ENCODE measurements around the gene ATXN7. TPM values are rescaled to one million over a fixed set of nuclear protein-coding genes. Genes with fewer than 3 reads are reported as not detected.

ATXN7 gene
- total RNA-seq, 1 donor from 2014 or later: 21.0 TPM

- no peak for DNase-seq (ENCODE audit: extremely low read depth, low read depth, low spot score)
These were observed 890 bp upstream of the ATXN7 start for GRCh38 chr3:63862804-63863149.

GRCh38 chr3:63864008-63864964 is 619 bp downstream of the ATXN7 start:
- DNase-seq (ENCODE audit: extremely low read depth, low read depth, low spot score): no peak

- DNase-seq (ENCODE audit: extremely low read depth, low read depth, low spot score): no peak
These were observed 1.3 kb downstream of the ATXN7 start for GRCh38 chr3:63864965-63865327.

GRCh38 chr3:63867225-63867624 is 3.6 kb downstream of the ATXN7 start:
- DNase-seq (ENCODE audit: extremely low read depth, low read depth, low spot score): no peak

- DNase-seq (ENCODE audit: extremely low read depth, low read depth, low spot score): no peak
These were observed 6.4 kb downstream of the ATXN7 start for GRCh38 chr3:63869940-63870614.

- DNase-seq (ENCODE audit: extremely low read depth, low read depth, low spot score): no peak
These were observed 6.9 kb downstream of the ATXN7 start for GRCh38 chr3:63870615-63871005.

GRCh38 chr3:63872135-63872924 is 8.7 kb downstream of the ATXN7 start:
- no peak for DNase-seq (ENCODE audit: extremely low read depth, low read depth, low spot score)

GRCh38 chr3:63874769-63875168 is 11.1 kb downstream of the ATXN7 start:
- DNase-seq (ENCODE audit: extremely low read depth, low read depth, low spot score): no peak

- no peak for DNase-seq (ENCODE audit: extremely low read depth, low read depth, low spot score)
These were observed 11.8 kb downstream of the ATXN7 start for GRCh38 chr3:63875510-63875909.

- no peak for DNase-seq (ENCODE audit: extremely low read depth, low read depth, low spot score)
These were observed 12.6 kb downstream of the ATXN7 start for GRCh38 chr3:63876260-63876659.

GRCh38 chr3:63877737-63878393 is 14.2 kb downstream of the ATXN7 start:
- DNase-seq (ENCODE audit: extremely low read depth, low read depth, low spot score): no peak

GRCh38 chr3:63878394-63879060 is 14.9 kb downstream of the ATXN7 start:
- DNase-seq (ENCODE audit: extremely low read depth, low read depth, low spot score): no peak

- DNase-seq (ENCODE audit: extremely low read depth, low read depth, low spot score): no peak
These were observed 17.0 kb downstream of the ATXN7 start for GRCh38 chr3:63880653-63881052.

- DNase-seq (ENCODE audit: extremely low read depth, low read depth, low spot score): no peak
These were observed 23.2 kb downstream of the ATXN7 start for GRCh38 chr3:63886858-63887257.

GRCh38 chr3:63891518-63891917 is 27.9 kb downstream of the ATXN7 start:
- no peak for DNase-seq (ENCODE audit: extremely low read depth, low read depth, low spot score)

GRCh38 chr3:63892773-63893352 is 29.2 kb downstream of the ATXN7 start:
- DNase-seq (ENCODE audit: extremely low read depth, low read depth, low spot score): no peak

GRCh38 chr3:63895422-63896189 is 31.9 kb downstream of the ATXN7 start:
- DNase-seq (ENCODE audit: extremely low read depth, low read depth, low spot score): no peak

- DNase-seq (ENCODE audit: extremely low read depth, low read depth, low spot score): no peak
These were observed 32.8 kb downstream of the ATXN7 start for GRCh38 chr3:63896332-63897030.

- no peak for DNase-seq (ENCODE audit: extremely low read depth, low read depth, low spot score)
These were observed 36.3 kb downstream of the ATXN7 start for GRCh38 chr3:63900010-63900409.
